RWPE2 (cell line): ENCODE results near the gene CRMP1.

Experiments
- ATAC-seq: fragments of 200-7000 bp; cut with Tn5 transposase; 3 replicates; pipeline ENCODE4 v1.9.1; 2021; ENCODE audit warnings: low read depth
- DNase-seq: peaks from one replicate; pipeline ENCODE4 v3.0.0-alpha.2; 2020; ENCODE audit warnings: low spot score
- H3K27ac ChIP-seq: fragments of 450-650 bp; 2 replicates; pipeline ENCODE4 v1.5.1; 2017; ENCODE audit warnings: mild to moderate bottlenecking; ENCODE audit not compliant: poor library complexity, severe bottlenecking
- H3K27me3 ChIP-seq: fragments of 250-450 bp; sonication (Bioruptor Pico); 2 replicates; pipeline ENCODE4 v1.5.1; 2021; ENCODE audit warnings: mild to moderate bottlenecking, moderate library complexity; ENCODE audit not compliant: insufficient read depth, poor library complexity, severe bottlenecking
- H3K36me3 ChIP-seq: fragments of 250-450 bp; sonication (Bioruptor Pico); 2 replicates; pipeline ENCODE4 v1.5.1; 2020; ENCODE audit warnings: low read depth, mild to moderate bottlenecking, moderate library complexity
- H3K4me1 ChIP-seq: fragments of 250-450 bp; sonication (Bioruptor Pico); 2 replicates; pipeline ENCODE4 v1.5.1; 2021; ENCODE audit warnings: mild to moderate bottlenecking, moderate library complexity; ENCODE audit not compliant: insufficient read depth, poor library complexity, severe bottlenecking
- H3K4me3 ChIP-seq: fragments of 250-450 bp; sonication (Bioruptor Pico); 2 replicates; pipeline ENCODE4 v1.5.1; 2021; ENCODE audit warnings: mild to moderate bottlenecking, moderate library complexity; ENCODE audit not compliant: severe bottlenecking
- H3K9me3 ChIP-seq: fragments of 250-450 bp; sonication (Bioruptor Pico); 2 replicates; pipeline ENCODE4 v1.5.1; 2021; ENCODE audit warnings: mild to moderate bottlenecking, moderate library complexity; ENCODE audit not compliant: severe bottlenecking
- TF ChIP-seq, protein P1 (sequence below): fragments of 450-650 bp; IDR thresholded peaks from one replicate; pipeline ENCODE4 v1.5.1; 2017; ENCODE audit warnings: mild to moderate bottlenecking, moderate library complexity; ENCODE audit not compliant: poor library complexity, severe bottlenecking

CRMP1 gene

DNA sequence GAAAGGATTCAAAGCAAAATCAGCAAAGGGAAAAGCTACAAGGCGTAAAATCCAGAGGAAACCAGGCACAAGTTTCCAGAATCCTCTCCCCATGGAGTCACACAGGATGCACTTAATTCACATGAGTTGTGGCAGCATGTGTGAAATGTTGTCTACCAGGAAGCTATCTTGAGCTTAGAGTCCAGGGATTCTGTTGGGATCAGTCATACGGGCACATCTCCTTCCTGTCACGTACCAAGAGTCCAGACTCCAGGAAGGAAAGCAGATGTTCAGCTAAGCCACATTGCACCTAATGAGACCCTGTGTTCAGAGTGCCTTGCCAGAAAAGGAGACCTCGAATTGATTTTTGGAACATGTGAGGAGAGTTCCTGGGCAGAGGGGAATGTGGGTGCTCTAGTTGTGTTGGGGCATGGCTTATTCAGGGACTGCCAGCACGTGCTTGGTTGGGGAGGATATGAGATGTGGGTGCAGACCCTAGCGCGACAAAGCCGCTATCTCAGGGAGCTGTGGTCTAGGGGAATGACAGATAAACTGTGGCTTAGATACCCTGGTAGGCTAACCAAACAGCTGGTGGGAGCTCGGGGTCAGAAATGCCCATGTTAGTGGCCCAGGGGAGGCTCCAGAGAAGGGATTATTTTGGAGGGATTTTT, 111.9 kb downstream of the CRMP1 start:
- Histone ChIP-seq H3K36me3 (peaks cover 46% of the 10 kb centered on the region), H3K27ac (peak overlapping the region; percentile 21), H3K27me3 (no peaks in the 10 kb centered on the region), H3K4me3 (no peak overlapping the region), H3K4me1 (peaks cover 11% of the 10 kb centered on the region), H3K9me3 (peaks cover 4% of the 10 kb centered on the region)
- TF ChIP-seq, protein P1, sequence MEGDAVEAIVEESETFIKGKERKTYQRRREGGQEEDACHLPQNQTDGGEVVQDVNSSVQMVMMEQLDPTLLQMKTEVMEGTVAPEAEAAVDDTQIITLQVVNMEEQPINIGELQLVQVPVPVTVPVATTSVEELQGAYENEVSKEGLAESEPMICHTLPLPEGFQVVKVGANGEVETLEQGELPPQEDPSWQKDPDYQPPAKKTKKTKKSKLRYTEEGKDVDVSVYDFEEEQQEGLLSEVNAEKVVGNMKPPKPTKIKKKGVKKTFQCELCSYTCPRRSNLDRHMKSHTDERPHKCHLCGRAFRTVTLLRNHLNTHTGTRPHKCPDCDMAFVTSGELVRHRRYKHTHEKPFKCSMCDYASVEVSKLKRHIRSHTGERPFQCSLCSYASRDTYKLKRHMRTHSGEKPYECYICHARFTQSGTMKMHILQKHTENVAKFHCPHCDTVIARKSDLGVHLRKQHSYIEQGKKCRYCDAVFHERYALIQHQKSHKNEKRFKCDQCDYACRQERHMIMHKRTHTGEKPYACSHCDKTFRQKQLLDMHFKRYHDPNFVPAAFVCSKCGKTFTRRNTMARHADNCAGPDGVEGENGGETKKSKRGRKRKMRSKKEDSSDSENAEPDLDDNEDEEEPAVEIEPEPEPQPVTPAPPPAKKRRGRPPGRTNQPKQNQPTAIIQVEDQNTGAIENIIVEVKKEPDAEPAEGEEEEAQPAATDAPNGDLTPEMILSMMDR = no peak
- no peak for DNase-seq
- peak; percentile 59 for ATAC-seq

DNA sequence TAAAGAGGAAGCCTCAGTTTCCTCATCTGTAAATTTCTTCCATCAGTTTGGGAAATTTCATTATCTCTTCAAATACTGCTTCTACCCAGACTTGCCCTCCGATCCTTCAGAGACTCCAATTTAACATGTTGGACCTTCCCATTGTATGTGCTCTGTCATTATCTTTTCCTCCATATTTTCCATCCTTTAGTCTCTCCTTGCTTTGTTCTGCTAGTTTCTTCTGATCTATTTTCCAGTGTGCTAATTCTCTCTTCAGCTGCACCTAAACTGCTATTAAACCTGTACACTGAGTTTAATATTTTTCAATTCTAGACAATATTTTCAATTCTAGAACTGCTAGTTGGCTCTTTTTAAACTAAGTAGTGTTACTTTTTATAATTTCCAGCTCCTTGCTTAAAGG, 116.4 kb downstream of the CRMP1 start:
- H3K4me3 ChIP-seq = no peak overlapping the region
- H3K27ac ChIP-seq = no peak overlapping the region
- H3K9me3 ChIP-seq = peaks cover 4% of the 10 kb centered on the region
- peaks cover 24% of the 10 kb centered on the region for H3K4me1 ChIP-seq
- H3K36me3 ChIP-seq = peaks cover 40% of the 10 kb centered on the region
- ATAC-seq (no peak), DNase-seq (no peak)
- H3K27me3 ChIP-seq = no peaks in the 10 kb centered on the region
- TF ChIP-seq, protein P1 = no peak

DNA sequence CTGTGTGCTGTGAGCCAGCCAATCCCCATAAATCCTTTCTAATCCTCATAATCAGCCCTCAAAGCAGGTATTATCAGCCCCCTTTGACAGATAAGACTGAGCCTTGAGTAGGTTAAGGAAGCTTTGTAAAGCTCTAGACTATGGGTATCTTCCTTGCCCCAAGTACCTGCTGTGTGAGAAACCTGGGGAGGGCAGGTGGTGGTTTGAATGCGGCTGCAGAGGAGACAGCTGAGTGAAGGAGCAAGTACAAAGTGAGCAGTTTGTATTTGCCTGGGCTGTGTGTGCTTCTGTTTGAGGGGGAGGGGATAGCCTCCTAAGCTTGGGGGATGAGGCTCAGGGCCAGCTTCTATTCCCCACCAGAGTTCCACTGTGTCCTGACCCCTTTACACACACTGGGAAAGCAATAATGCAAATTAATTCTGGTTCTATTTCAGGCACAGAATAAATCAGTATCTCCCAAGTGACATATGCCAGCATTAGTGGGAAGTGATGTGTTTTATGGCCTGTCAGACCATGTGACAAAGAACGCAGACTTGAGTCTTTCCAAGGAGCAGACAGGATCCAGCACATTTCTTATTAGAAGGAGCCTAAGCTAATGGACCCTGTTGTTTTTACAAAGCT, 118.4 kb downstream of the CRMP1 start:
- Histone ChIP-seq H3K36me3 (peaks cover 38% of the 10 kb centered on the region), H3K27ac (peak overlapping the region; percentile 91), H3K4me3 (no peak overlapping the region), H3K27me3 (no peaks in the 10 kb centered on the region), H3K4me1 (peaks cover 20% of the 10 kb centered on the region), H3K9me3 (peaks cover 4% of the 10 kb centered on the region)
- no peak for DNase-seq
- TF ChIP-seq, protein P1 = no peak
- ATAC-seq = no peak

DNA sequence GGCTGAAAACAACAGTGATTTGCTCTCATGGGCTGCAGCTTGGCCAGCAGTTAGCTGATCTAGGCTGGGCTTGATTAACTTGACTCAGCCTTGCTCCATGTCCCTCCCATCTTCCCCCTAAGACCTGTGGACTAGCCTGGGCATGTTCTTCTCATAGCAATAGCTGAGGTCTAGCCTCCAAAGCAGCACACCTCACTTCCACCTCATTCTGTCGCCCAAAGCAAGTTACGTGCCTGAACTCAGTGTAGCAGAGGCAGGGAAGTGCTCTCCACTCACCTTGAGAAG, 119.7 kb downstream of the CRMP1 start:
- no peaks in the 10 kb centered on the region for H3K27me3 ChIP-seq
- H3K4me1 ChIP-seq = peaks cover 20% of the 10 kb centered on the region
- H3K36me3 ChIP-seq = peaks cover 49% of the 10 kb centered on the region
- TF ChIP-seq, protein P1 = no peak
- H3K9me3 ChIP-seq = peaks cover 4% of the 10 kb centered on the region
- H3K27ac ChIP-seq = peak overlapping the region; percentile 91
- DNase-seq (peak; percentile 90), ATAC-seq (peak; percentile 98)
- no peak overlapping the region for H3K4me3 ChIP-seq
